ENCODE data around the gene SPRY4.

DNA sequence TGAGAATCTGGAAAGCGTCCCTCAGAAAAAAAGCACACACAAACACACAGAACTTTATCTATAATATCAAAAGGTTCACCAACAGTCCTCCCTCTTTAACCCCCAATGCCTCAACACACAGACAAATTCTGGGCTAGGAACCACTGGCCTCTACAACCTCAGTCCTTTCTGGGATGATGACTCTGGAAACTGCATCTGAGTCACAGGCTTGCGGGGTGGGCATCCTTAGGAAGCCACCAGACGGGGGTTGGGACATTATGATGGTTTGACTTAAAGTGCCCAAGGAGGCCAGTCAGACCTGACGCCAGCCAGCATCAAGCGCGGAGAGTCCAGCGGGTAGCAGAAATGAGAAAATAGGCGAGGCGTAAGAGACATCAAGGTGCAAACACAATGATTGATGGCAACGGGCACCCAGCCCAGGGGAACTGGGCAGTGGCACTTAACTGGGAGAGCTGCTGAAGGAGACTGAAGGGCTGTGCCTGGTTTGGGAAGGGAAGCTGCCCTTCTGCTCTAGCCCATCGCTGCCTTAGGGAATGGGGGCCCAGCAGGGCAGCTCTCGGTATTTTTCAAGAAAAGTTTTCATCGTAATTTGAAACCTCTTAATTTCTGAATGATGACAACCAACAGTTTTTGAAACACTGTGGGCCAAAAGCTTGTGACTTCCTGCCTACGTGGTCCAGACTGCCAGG lies 20.7 kb downstream of the SPRY4 start:
- TF ChIP-seq CTCF (IDR thresholded peaks at IDR 0.05) (no peak), POLR2A (IDR thresholded peaks at IDR 0.05) (no peak)

All from upper lobe of left lung (tissue), 4 donors.